ENCODE data around the gene RAP1GAP2. TPM values are rescaled to one million over a fixed set of nuclear protein-coding genes. Genes with fewer than 3 reads are reported as not detected.

RAP1GAP2 gene
- total RNA-seq, 1 donor from 2014 or later = 3.8 TPM

DNA sequence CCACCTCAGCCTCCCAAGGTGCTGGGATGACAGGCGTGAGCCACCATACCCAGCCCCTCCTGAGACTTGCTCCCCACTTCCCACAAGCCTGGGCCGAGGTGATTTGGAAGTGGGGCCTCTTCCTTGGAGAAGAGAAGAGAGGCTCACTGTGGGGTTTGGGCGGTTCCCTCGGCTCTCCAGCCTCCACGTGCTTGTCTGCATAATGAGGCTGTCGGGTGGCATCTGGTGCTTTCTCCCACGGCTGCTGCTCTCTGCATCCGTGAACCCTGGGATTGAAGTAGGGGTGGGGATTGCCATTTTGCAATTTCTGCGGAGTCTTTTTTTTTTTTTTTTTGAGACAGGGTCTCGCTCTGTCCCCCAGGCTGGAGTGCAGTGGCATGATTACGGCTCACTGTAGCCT, 101.4 kb downstream of the RAP1GAP2 start:
- H3K36me3 Mint-ChIP-seq = no peaks in the 10 kb centered on the region
- no peak for TF ChIP-seq EZH2 (IDR thresholded peaks at IDR 0.05)
- no peak for TF ChIP-seq EZH2phosphoT487 (IDR thresholded peaks at IDR 0.05)
- TF ChIP-seq, protein P1, sequence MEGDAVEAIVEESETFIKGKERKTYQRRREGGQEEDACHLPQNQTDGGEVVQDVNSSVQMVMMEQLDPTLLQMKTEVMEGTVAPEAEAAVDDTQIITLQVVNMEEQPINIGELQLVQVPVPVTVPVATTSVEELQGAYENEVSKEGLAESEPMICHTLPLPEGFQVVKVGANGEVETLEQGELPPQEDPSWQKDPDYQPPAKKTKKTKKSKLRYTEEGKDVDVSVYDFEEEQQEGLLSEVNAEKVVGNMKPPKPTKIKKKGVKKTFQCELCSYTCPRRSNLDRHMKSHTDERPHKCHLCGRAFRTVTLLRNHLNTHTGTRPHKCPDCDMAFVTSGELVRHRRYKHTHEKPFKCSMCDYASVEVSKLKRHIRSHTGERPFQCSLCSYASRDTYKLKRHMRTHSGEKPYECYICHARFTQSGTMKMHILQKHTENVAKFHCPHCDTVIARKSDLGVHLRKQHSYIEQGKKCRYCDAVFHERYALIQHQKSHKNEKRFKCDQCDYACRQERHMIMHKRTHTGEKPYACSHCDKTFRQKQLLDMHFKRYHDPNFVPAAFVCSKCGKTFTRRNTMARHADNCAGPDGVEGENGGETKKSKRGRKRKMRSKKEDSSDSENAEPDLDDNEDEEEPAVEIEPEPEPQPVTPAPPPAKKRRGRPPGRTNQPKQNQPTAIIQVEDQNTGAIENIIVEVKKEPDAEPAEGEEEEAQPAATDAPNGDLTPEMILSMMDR (IDR thresholded peaks at IDR 0.05) = no peak
- Histone ChIP-seq H4K20me1 (ENCODE audit: low read depth) (no peaks in the 10 kb centered on the region), H2AFZ (replicated peaks) (no peak overlapping the region), H3K9me3 (ENCODE audit: low read depth) (no peaks in the 10 kb centered on the region), H3K4me3 (no peak overlapping the region), H3K27ac (no peak overlapping the region), H3K79me2 (ENCODE audit: low read depth) (no peaks in the 10 kb centered on the region), H3K36me3 (no peaks in the 10 kb centered on the region), H3F3A (ENCODE audit: low read depth) (no peaks in the 10 kb centered on the region), H3K27me3 (no peaks in the 10 kb centered on the region), H3K9ac (no peak overlapping the region), H3K4me2 (no peak overlapping the region), H3K4me1 (no peaks in the 10 kb centered on the region)
- H3K4me1 Mint-ChIP-seq = peaks cover 12% of the 10 kb centered on the region
- no peak overlapping the region for H3K4me3 Mint-ChIP-seq
- DNase-seq (ENCODE audit: low spot score) = no peak
- H3K27me3 Mint-ChIP-seq (ENCODE audit: insufficient read depth, low read depth) = peaks cover 14% of the 10 kb centered on the region
- H3K9me3 Mint-ChIP-seq = no peaks in the 10 kb centered on the region
- H3K27ac Mint-ChIP-seq = no peak overlapping the region

DNA sequence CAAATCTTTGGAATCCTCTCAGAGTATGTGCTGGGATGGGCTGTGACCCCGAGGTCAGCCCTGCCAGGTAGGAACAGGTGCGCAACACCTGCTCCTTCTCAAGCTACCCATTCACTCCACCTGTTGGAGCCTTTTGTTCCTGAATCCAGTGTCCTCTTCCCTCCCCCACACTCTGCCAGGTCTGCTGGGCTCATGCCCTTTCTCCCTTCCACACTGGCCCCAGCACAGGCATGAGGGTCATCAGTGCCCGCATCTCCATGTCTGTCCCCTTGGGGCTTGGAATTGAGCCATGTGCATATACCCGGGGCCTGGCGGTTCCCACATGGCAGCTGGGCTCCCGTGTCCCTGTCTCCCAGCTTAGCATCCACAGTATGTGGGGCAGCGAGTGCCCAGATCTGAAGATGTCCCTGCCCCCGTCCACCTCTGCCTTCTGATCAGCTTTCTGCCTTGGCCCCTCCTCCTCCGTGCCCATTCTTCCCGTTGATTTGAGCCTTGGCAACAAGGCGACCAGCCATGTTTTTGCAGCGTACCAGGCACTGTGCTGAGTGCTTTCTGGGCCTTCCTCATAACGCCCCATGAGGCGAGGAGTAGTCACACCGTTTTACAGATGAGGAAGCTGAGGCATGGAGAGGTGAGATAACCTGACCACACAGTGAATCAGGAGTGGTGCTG, 102.2 kb downstream of the RAP1GAP2 start:
- no peak overlapping the region for H3K4me3 Mint-ChIP-seq
- Histone ChIP-seq H3K27ac (no peak overlapping the region), H2AFZ (replicated peaks) (no peak overlapping the region), H3K4me1 (no peaks in the 10 kb centered on the region), H3K79me2 (ENCODE audit: low read depth) (no peaks in the 10 kb centered on the region), H3K9ac (no peak overlapping the region), H3K4me3 (no peak overlapping the region), H3F3A (ENCODE audit: low read depth) (no peaks in the 10 kb centered on the region), H3K36me3 (no peaks in the 10 kb centered on the region), H3K4me2 (no peak overlapping the region), H3K27me3 (no peaks in the 10 kb centered on the region), H4K20me1 (ENCODE audit: low read depth) (no peaks in the 10 kb centered on the region), H3K9me3 (ENCODE audit: low read depth) (no peaks in the 10 kb centered on the region)
- no peaks in the 10 kb centered on the region for H3K9me3 Mint-ChIP-seq
- DNase-seq (ENCODE audit: low spot score) = no peak
- H3K36me3 Mint-ChIP-seq = no peaks in the 10 kb centered on the region
- H3K4me1 Mint-ChIP-seq = peaks cover 13% of the 10 kb centered on the region
- TF ChIP-seq, protein P1 (IDR thresholded peaks at IDR 0.05) = no peak
- no peak for TF ChIP-seq EZH2phosphoT487 (IDR thresholded peaks at IDR 0.05)
- TF ChIP-seq EZH2 (IDR thresholded peaks at IDR 0.05) = no peak
- H3K27me3 Mint-ChIP-seq (ENCODE audit: insufficient read depth, low read depth) = peaks cover 15% of the 10 kb centered on the region
- peak overlapping the region; percentile 15 for H3K27ac Mint-ChIP-seq

DNA sequence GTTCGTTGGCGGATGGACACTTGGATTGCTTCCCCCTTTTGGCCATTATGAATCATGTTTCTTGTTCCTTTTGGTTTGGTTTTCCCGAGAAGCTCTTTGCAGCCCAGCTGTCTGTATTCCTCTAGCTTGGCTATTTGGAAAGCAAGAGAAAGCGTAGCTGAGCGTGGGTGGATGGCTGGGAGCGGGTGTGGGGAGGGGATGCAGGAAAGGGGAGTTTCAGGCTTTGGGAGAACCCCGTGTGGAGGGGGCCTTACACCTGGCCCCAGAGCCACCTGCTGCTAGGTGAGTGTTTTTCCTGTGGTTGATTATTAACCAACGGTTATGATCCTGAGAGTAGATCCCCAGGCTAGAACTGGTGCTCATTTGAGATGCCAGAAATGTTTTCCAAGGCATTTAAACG, 103.7 kb downstream of the RAP1GAP2 start:
- peaks cover 15% of the 10 kb centered on the region for H3K27me3 Mint-ChIP-seq (ENCODE audit: insufficient read depth, low read depth)
- Histone ChIP-seq H3K4me1 (peaks cover 11% of the 10 kb centered on the region), H3F3A (ENCODE audit: low read depth) (no peaks in the 10 kb centered on the region), H2AFZ (replicated peaks) (no peak overlapping the region), H3K9me3 (ENCODE audit: low read depth) (no peaks in the 10 kb centered on the region), H3K27me3 (no peaks in the 10 kb centered on the region), H3K36me3 (no peaks in the 10 kb centered on the region), H3K27ac (no peak overlapping the region), H3K4me3 (no peak overlapping the region), H3K4me2 (no peak overlapping the region), H3K79me2 (ENCODE audit: low read depth) (no peaks in the 10 kb centered on the region), H3K9ac (no peak overlapping the region), H4K20me1 (ENCODE audit: low read depth) (no peaks in the 10 kb centered on the region)
- DNase-seq (ENCODE audit: low spot score) = no peak
- H3K27ac Mint-ChIP-seq = no peak overlapping the region
- H3K4me3 Mint-ChIP-seq = no peak overlapping the region
- H3K4me1 Mint-ChIP-seq = peaks cover 24% of the 10 kb centered on the region
- H3K9me3 Mint-ChIP-seq = no peaks in the 10 kb centered on the region
- TF ChIP-seq, protein P1 (IDR thresholded peaks at IDR 0.05) = no peak
- TF ChIP-seq EZH2 (IDR thresholded peaks at IDR 0.05) (no peak), EZH2phosphoT487 (IDR thresholded peaks at IDR 0.05) (no peak)
- H3K36me3 Mint-ChIP-seq = no peaks in the 10 kb centered on the region

All from neural progenitor cell (in vitro differentiated cells).